ENCODE data around the gene RGS7. TPM values are rescaled to one million over a fixed set of nuclear protein-coding genes. Genes with fewer than 3 reads are reported as not detected.

The RGS7 gene
- total and polyA plus RNA-seq, 10 donors: 0.09 to 1.8 (median 0.72) TPM; not detected in 1

DNA sequence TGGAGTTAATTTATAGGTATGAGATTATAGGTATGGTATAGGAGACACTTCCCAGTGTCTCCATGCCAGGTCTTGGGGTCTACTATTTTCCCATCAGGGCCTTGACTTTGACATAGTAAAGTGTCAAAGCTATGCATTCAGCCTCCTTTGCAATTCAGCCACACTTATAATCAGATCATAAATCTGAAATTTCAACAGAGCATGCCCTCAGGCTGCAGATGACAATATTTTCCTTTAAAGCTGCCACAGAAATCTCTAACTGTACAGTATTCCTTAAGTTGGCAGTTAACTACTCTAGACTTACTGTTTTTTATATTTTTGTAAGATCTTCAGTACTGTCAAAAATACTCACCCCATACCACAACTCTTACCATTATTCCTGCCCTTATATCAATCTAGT lies 30.2 kb upstream of the RGS7 start:
- Histone ChIP-seq H3K9me3 (peaks cover 0 to 2% (median 0%) of the 10 kb centered on the region in 8 donors), H3K27ac (no peak overlapping the region), H3K36me3 (no peaks in the 10 kb centered on the region), H3K27me3 (replicated peaks in 1 of 7) (peaks cover 0 to 5% (median 0%) of the 10 kb centered on the region in 7 donors), H3K4me1 (no peaks in the 10 kb centered on the region), H3K4me3 (no peak overlapping the region)
- no peak for DNase-seq
- intact Hi-C loops (cut with DNase I; ENCODE audit: low total_unique reads): no loop called here
- TF ChIP-seq, protein P1, sequence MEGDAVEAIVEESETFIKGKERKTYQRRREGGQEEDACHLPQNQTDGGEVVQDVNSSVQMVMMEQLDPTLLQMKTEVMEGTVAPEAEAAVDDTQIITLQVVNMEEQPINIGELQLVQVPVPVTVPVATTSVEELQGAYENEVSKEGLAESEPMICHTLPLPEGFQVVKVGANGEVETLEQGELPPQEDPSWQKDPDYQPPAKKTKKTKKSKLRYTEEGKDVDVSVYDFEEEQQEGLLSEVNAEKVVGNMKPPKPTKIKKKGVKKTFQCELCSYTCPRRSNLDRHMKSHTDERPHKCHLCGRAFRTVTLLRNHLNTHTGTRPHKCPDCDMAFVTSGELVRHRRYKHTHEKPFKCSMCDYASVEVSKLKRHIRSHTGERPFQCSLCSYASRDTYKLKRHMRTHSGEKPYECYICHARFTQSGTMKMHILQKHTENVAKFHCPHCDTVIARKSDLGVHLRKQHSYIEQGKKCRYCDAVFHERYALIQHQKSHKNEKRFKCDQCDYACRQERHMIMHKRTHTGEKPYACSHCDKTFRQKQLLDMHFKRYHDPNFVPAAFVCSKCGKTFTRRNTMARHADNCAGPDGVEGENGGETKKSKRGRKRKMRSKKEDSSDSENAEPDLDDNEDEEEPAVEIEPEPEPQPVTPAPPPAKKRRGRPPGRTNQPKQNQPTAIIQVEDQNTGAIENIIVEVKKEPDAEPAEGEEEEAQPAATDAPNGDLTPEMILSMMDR (IDR thresholded peaks at IDR 0.05 in 8 of 11, conservative IDR thresholded peaks at IDR 0.05 in 3 of 11): no peak
- TF ChIP-seq POLR2AphosphoS5 (IDR thresholded peaks at IDR 0.05) (no peak), POLR2A (IDR thresholded peaks at IDR 0.05) (no peak)

DNA sequence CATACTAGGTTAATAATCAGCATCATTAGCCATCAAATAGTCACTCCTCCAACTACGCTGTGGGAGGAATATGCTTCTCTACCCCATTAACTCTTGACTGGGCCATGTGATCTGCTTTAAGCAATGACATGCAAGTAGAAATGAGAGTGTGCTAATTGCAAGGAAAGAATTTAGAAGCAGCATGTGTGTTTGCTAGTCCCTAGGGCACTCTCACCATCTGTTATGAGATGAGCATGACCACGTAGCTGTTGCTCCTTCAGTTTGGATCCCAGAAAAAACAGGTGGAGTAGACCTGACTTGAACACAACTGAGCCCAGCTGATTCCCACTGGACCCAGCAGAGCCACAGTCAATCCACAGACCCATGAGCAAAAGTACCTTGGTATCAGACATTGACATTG lies 19.7 kb upstream of the RGS7 start:
- no peaks in the 10 kb centered on the region for H3K4me1 ChIP-seq
- H3K27ac ChIP-seq: no peak overlapping the region
- H3K9me3 ChIP-seq: peaks cover 0 to 15% (median 1%) of the 10 kb centered on the region in 8 donors
- no peaks in the 10 kb centered on the region for H3K27me3 ChIP-seq (replicated peaks in 1 of 7)
- H3K4me3 ChIP-seq: no peak overlapping the region
- DNase-seq: no peak
- intact Hi-C loops (cut with DNase I; ENCODE audit: low total_unique reads): no loop called here
- 61 to 70% (median 69%) methylated on average over 2 of the region's 2 CpGs for WGBS, 5 donors
- TF ChIP-seq, protein P1 (IDR thresholded peaks at IDR 0.05 in 8 of 11, conservative IDR thresholded peaks at IDR 0.05 in 3 of 11): no peak
- TF ChIP-seq POLR2AphosphoS5 (IDR thresholded peaks at IDR 0.05): no peak
- no peak for TF ChIP-seq POLR2A (IDR thresholded peaks at IDR 0.05)
- no peaks in the 10 kb centered on the region for H3K36me3 ChIP-seq

DNA sequence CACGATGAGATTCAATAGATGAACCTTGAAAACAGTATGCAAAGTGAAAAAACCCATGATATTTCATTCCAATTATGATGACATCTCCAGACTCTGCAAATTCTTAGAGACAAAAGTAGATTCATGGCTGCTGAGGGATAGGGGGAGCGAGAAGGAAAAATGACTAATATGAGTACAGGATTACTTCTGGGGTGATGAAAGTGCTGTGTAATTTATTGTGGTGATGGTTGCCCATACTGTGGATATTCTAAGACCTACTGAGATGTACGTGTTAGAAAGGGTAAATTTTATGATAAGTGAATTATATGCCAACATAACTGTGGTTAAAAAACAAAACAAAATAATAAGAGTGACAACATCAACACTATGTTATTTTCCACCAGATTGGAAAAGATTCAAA lies 18.9 kb upstream of the RGS7 start:
- 59 to 75% (median 71%) methylated on average over 3 of the region's 3 CpGs for WGBS, 5 donors
- Histone ChIP-seq H3K27me3 (replicated peaks in 1 of 7) (no peaks in the 10 kb centered on the region), H3K9me3 (peaks cover 0 to 11% (median 0%) of the 10 kb centered on the region in 8 donors), H3K4me3 (no peak overlapping the region), H3K4me1 (no peaks in the 10 kb centered on the region), H3K36me3 (no peaks in the 10 kb centered on the region), H3K27ac (no peak overlapping the region)
- intact Hi-C loops (cut with DNase I; ENCODE audit: low total_unique reads): no loop called here
- TF ChIP-seq, protein P1 (IDR thresholded peaks at IDR 0.05 in 8 of 11, conservative IDR thresholded peaks at IDR 0.05 in 3 of 11): no peak
- TF ChIP-seq POLR2A (IDR thresholded peaks at IDR 0.05): no peak
- no peak for DNase-seq

DNA sequence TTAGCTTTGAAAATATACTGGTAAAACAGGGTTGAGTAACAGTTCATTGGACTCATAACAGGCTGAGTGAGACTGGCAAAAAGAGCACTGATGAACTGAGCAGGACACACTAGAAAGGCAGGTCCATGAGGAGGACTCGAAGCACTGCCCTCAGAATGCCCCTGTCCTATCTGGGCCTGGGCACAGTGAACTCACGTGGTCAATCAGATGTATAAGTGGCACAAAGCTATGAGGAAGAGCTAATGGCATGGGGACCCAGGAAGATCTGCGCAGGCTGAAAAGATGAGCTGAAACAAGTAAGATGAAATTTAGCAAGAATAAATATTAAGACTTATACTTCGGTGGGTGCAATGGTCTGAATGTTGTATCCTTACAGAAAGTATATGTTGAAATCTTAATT lies 9.2 kb upstream of the RGS7 start:
- DNase-seq: no peak
- intact Hi-C loops (cut with DNase I; ENCODE audit: low total_unique reads): no loop called here
- Histone ChIP-seq H3K36me3 (no peaks in the 10 kb centered on the region), H3K4me1 (no peaks in the 10 kb centered on the region), H3K9me3 (no peaks in the 10 kb centered on the region), H3K4me3 (no peak overlapping the region), H3K27ac (no peak overlapping the region), H3K27me3 (replicated peaks in 1 of 7) (peaks cover 0 to 12% (median 0%) of the 10 kb centered on the region in 7 donors)
- TF ChIP-seq, protein P1 (IDR thresholded peaks at IDR 0.05 in 8 of 11, conservative IDR thresholded peaks at IDR 0.05 in 3 of 11): no peak
- no peak for TF ChIP-seq POLR2AphosphoS5 (IDR thresholded peaks at IDR 0.05)
- WGBS, 5 donors: 75 to 89% (median 81%) methylated on average over 4 of the region's 4 CpGs
